HL-60 (cell line): Measurements from ENCODE around the gene GLI3.

ENCODE experiments used
- CTCF ChIP-seq: IDR thresholded peaks from one replicate; pipeline ENCODE4 v1.5.1; 2011; ENCODE audit warnings: low read length, control low read depth, inconsistent platforms; ENCODE audit not compliant: insufficient read depth
- GABPA ChIP-seq: IDR thresholded peaks from 2 replicates; pipeline ENCODE4 v1.6.1; 2012; ENCODE audit warnings: low read depth
- POLR2AphosphoS5 ChIP-seq: IDR thresholded peaks from 2 replicates; pipeline ENCODE4 v1.6.1; 2012; ENCODE audit warnings: low read depth
- SPI1 ChIP-seq: IDR thresholded peaks from 2 replicates; pipeline ENCODE4 v1.6.1; 2012; ENCODE audit warnings: low read depth, mild to moderate bottlenecking, borderline replicate concordance
- TF ChIP-seq, protein P1 (sequence below): IDR thresholded peaks from 2 replicates; pipeline ENCODE4 v1.6.1; 2012; ENCODE audit warnings: low read depth; ENCODE audit not compliant: insufficient replicate concordance

GRCh38 chr7:42264702-42265101 is 27.7 kb upstream of the GLI3 start:
- TF ChIP-seq CTCF (no peak), GABPA (no peak), POLR2AphosphoS5 (no peak), SPI1 (no peak)
- TF ChIP-seq, protein P1, sequence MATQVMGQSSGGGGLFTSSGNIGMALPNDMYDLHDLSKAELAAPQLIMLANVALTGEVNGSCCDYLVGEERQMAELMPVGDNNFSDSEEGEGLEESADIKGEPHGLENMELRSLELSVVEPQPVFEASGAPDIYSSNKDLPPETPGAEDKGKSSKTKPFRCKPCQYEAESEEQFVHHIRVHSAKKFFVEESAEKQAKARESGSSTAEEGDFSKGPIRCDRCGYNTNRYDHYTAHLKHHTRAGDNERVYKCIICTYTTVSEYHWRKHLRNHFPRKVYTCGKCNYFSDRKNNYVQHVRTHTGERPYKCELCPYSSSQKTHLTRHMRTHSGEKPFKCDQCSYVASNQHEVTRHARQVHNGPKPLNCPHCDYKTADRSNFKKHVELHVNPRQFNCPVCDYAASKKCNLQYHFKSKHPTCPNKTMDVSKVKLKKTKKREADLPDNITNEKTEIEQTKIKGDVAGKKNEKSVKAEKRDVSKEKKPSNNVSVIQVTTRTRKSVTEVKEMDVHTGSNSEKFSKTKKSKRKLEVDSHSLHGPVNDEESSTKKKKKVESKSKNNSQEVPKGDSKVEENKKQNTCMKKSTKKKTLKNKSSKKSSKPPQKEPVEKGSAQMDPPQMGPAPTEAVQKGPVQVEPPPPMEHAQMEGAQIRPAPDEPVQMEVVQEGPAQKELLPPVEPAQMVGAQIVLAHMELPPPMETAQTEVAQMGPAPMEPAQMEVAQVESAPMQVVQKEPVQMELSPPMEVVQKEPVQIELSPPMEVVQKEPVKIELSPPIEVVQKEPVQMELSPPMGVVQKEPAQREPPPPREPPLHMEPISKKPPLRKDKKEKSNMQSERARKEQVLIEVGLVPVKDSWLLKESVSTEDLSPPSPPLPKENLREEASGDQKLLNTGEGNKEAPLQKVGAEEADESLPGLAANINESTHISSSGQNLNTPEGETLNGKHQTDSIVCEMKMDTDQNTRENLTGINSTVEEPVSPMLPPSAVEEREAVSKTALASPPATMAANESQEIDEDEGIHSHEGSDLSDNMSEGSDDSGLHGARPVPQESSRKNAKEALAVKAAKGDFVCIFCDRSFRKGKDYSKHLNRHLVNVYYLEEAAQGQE: no peak
